Cardiac muscle cell (in vitro differentiated cells and primary cell): ENCODE measurements around the gene TENT5C. TPM values are rescaled to one million over a fixed set of nuclear protein-coding genes. Genes with fewer than 3 reads are reported as not detected.

Experiments used
- DNase-seq, 2 donors: peaks; one replicate each; pipeline versions ENCODE4 v3.0.0 to v3.0.0-alpha.2; 2010 to 2017; ENCODE audit warnings: low read depth in 1 of 2, low spot score in 1 of 2
- H3K27ac ChIP-seq: fragments of 200-600 bp; sonication (generic); 2 replicates; pipeline ENCODE4 v1.5.1; 2016
- H3K27me3 ChIP-seq: fragments of 200-600 bp; sonication (generic); 2 replicates; pipeline ENCODE4 v1.6.0; 2016; ENCODE audit warnings: control low read depth
- H3K36me3 ChIP-seq: fragments of 200-600 bp; sonication (generic); 2 replicates; pipeline ENCODE4 v1.5.1; 2016; ENCODE audit warnings: control low read depth
- H3K4me1 ChIP-seq: fragments of 200-600 bp; sonication (generic); 2 replicates; pipeline ENCODE4 v1.8.1; 2017; ENCODE audit warnings: low read depth, mild to moderate bottlenecking, mixed run types
- H3K4me3 ChIP-seq: fragments of 200-600 bp; sonication (generic); 2 replicates; pipeline ENCODE4 v1.5.1; 2016; ENCODE audit warnings: mild to moderate bottlenecking
- H3K9me3 ChIP-seq: fragments of 200-600 bp; sonication (generic); 2 replicates; pipeline ENCODE4 v1.5.1; 2017; ENCODE audit warnings: low read depth, mild to moderate bottlenecking, control low read depth
- polyA plus RNA-seq: library from polyadenylated mRNA; unstranded; fragments of >200 nt; fragmentation: Nextera tagmentation; extraction: Ambion mirVana; gene quantifications from 2 replicates; pipeline ENCODE4 v1.2.1, GENCODE V29; 2016
- total RNA-seq: library from RNA; depleted of rRNA; stranded (reverse); fragments of >200 nt; gene quantifications from 2 replicates; pipeline ENCODE4 v1.2.3, GENCODE V29; 2016
- TF ChIP-seq, protein P1 (sequence below): IDR thresholded peaks from 2 replicates; pipeline ENCODE4 v1.5.1; 2012; ENCODE audit warnings: low read depth, mild to moderate bottlenecking, low read length

Gene TENT5C
- total and polyA plus RNA-seq, 2 experiments from 2014 or later = 0.63 to 1.1 TPM

DNA sequence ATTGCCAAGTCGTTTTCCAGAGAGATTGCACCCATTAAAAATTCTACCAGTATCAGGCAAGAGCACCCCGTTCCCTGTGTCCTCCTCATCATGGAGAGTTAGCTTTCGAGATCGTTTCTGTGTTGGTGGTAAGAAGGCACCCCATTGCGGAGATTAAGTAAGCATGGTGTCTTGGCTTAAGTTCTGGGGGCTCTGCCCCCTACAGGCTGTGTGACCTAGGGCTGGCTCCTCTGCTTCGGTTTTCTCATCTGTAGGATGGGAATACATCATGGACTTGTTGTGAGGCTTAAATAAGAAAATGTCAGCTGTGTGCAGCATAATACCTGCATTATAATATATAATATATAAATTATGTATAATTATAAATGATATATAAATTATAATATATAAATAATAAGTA lies 36.8 kb upstream of the TENT5C start:
- no peak for DNase-seq
- Histone ChIP-seq H3K27ac (no peak overlapping the region), H3K4me3 (no peak overlapping the region), H3K36me3 (no peaks in the 10 kb centered on the region), H3K9me3 (no peaks in the 10 kb centered on the region), H3K4me1 (no peaks in the 10 kb centered on the region), H3K27me3 (no peaks in the 10 kb centered on the region)
- TF ChIP-seq, protein P1, sequence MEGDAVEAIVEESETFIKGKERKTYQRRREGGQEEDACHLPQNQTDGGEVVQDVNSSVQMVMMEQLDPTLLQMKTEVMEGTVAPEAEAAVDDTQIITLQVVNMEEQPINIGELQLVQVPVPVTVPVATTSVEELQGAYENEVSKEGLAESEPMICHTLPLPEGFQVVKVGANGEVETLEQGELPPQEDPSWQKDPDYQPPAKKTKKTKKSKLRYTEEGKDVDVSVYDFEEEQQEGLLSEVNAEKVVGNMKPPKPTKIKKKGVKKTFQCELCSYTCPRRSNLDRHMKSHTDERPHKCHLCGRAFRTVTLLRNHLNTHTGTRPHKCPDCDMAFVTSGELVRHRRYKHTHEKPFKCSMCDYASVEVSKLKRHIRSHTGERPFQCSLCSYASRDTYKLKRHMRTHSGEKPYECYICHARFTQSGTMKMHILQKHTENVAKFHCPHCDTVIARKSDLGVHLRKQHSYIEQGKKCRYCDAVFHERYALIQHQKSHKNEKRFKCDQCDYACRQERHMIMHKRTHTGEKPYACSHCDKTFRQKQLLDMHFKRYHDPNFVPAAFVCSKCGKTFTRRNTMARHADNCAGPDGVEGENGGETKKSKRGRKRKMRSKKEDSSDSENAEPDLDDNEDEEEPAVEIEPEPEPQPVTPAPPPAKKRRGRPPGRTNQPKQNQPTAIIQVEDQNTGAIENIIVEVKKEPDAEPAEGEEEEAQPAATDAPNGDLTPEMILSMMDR = no peak

DNA sequence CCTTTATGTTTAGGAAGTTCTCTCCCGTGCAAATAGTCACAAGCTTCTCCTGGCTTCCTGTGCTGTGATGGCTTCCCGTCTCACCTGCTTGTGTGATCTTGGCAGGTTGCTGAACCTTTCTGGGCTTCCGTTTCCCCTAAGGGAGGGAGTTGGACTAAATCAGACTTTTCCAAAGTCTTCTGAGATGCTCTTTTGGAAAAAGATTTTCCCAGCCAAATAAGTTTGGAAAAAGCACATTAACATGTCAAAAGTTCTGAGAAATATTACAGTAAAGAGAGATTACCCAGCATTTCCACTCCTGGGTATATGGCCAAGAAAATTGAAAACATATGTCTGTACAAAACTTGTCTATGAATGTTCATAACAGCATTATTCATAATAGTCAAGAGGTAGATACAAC lies 36.0 kb upstream of the TENT5C start:
- Histone ChIP-seq H3K9me3 (no peaks in the 10 kb centered on the region), H3K36me3 (no peaks in the 10 kb centered on the region), H3K27me3 (no peaks in the 10 kb centered on the region), H3K4me1 (no peaks in the 10 kb centered on the region), H3K4me3 (no peak overlapping the region), H3K27ac (no peak overlapping the region)
- TF ChIP-seq, protein P1 = no peak
- no peak for DNase-seq

DNA sequence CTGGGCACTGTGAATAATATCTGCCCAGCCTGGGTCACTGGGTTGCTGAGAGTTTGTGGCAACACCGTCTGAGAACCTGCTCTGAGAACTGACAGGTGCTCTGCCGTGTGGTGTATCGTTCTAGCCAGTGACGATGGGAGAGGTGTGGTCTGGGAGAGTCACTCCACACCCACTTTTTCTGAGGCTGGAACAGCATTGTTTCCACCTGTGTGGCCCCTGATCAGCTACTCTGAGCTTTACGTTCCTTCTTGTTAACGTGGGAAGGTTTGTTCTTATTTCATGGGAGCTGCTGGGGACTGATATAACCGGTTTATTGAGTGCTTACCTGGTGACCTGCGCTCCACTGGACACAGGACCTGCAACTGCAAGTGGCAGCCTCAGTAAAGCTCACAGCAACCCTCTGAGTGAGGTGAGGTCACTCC lies 34.8 kb upstream of the TENT5C start:
- no peak overlapping the region for H3K27ac ChIP-seq
- H3K4me1 ChIP-seq = no peaks in the 10 kb centered on the region
- no peak overlapping the region for H3K4me3 ChIP-seq
- no peak for DNase-seq
- no peaks in the 10 kb centered on the region for H3K27me3 ChIP-seq
- H3K36me3 ChIP-seq = no peaks in the 10 kb centered on the region
- H3K9me3 ChIP-seq = no peaks in the 10 kb centered on the region
- TF ChIP-seq, protein P1 = no peak

DNA sequence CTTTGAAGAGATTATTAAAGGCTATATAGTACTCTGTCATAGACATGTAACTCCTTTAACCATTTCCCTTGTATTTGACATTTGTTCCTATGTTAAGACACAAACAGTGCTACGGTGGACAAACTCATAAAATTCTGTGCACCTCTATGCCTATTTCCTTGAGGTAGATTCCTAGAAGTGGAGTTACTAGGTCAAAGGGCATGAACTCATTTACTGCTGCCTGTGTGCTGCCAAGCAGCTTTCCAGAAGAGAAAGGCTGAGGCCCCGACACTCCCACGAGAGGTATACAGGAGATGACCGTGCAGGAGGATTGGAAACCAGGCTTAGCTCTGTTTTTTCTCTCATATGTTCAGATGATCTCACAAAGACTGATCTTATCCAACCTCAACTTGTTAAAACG lies 34.4 kb upstream of the TENT5C start:
- no peak for DNase-seq
- Histone ChIP-seq H3K36me3 (no peaks in the 10 kb centered on the region), H3K9me3 (no peaks in the 10 kb centered on the region), H3K27me3 (no peaks in the 10 kb centered on the region), H3K4me3 (no peak overlapping the region), H3K27ac (no peak overlapping the region), H3K4me1 (no peaks in the 10 kb centered on the region)
- TF ChIP-seq, protein P1 = no peak

DNA sequence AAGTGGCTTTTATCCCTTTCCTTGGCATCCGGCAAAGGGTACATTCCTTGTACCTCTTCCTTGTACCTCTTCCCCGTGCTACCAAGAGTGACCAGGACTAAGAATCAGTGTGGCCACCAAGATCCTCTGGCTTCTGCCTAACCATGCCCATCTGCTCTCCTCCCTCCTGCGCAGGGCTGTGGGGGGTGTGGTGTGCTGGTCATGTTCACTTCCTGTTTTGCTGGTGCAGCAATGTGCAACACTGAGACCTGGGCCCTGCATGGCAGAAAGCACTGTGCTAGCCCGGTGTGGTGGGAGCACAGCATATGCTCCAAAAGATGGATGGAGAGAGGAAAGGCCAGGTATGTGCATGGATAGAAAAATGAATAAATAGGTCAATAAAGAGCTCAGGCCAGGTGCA lies 33.3 kb upstream of the TENT5C start:
- H3K27me3 ChIP-seq = no peaks in the 10 kb centered on the region
- TF ChIP-seq, protein P1 = no peak
- no peak overlapping the region for H3K27ac ChIP-seq
- no peak overlapping the region for H3K4me3 ChIP-seq
- no peaks in the 10 kb centered on the region for H3K9me3 ChIP-seq
- no peak for DNase-seq
- H3K36me3 ChIP-seq = no peaks in the 10 kb centered on the region
- H3K4me1 ChIP-seq = no peaks in the 10 kb centered on the region

DNA sequence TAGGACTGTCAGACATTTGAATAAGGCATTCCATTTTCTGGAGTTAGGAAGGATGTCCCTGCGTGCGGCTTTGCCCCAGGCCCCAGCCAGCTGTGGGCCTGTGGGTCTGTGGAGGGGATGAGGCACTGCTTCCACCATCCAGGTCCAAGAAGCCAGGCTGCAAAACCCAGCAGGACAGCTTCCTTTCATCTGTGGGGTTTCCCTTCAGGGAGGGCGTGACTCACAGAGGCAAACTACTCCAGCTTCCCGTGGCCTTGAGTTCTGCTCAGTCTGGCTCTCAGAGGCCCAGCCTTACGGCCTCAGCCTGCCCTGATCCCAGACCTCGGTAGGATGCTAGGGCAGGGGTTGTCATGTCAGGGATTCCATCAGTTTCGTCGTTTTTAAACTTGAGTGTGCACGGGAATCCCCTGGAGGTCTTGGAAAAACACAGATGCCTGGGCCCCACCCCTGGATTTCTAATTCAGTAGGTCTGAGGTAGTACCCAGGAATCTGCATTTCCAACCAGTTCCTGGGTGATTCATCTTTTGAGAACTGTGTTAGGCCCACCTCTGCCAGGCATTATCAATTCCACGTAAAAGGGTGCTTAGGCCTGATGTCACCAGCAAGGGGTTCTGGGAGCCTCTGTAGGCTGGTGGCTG lies 32.3 kb upstream of the TENT5C start:
- H3K9me3 ChIP-seq = no peaks in the 10 kb centered on the region
- peak in 1 of 2 donors; percentile 6 for DNase-seq
- H3K4me1 ChIP-seq = no peaks in the 10 kb centered on the region
- H3K36me3 ChIP-seq = no peaks in the 10 kb centered on the region
- no peaks in the 10 kb centered on the region for H3K27me3 ChIP-seq
- H3K27ac ChIP-seq = no peak overlapping the region
- no peak overlapping the region for H3K4me3 ChIP-seq
- TF ChIP-seq, protein P1 = no peak
